Breast epithelium (tissue), 4 donors: ENCODE measurements around the gene ATXN10. TPM values are rescaled to one million over a fixed set of nuclear protein-coding genes. Genes with fewer than 3 reads are reported as not detected.

Experiments used
- DNase-seq, 2 donors: peaks; one replicate each; pipeline ENCODE4 v3.0.0-alpha.2; 2019; ENCODE audit warnings: low spot score in 2 of 2
- H3K27ac ChIP-seq, 2 donors: fragments of 200-600 bp; sonication (generic) in 1 of 2; one replicate each; pipeline ENCODE4 v1.5.1; 2016 to 2019; ENCODE audit warnings: mild to moderate bottlenecking in 1 of 2
- H3K27me3 ChIP-seq, 2 donors: fragments of 200-600 bp; sonication (generic) in 1 of 2; one replicate each; pipeline versions ENCODE4 v1.5.1 to v1.6.0; 2017 to 2019; ENCODE audit warnings: control low read depth in 1 of 2, mild to moderate bottlenecking in 1 of 2
- H3K36me3 ChIP-seq: fragments of 200-600 bp; one replicate; pipeline ENCODE4 v1.5.1; 2019
- H3K4me1 ChIP-seq, 2 donors: fragments of 200-600 bp; sonication (generic); one replicate each; pipeline ENCODE4 v1.5.1; 2016 to 2019; ENCODE audit warnings: control low read depth in 1 of 2
- H3K4me3 ChIP-seq, 3 donors: fragments of 200-600 bp; sonication (generic); 1 replicate in 2 of 3; 2 replicates in 1 of 3; pipeline ENCODE4 v1.5.1; 2016 to 2019; ENCODE audit warnings: mild to moderate bottlenecking in 3 of 3, moderate library complexity in 2 of 3
- H3K9me3 ChIP-seq, 2 donors: fragments of 200-600 bp; sonication (generic) in 1 of 2; one replicate each; pipeline ENCODE4 v1.5.1; 2016 to 2019; ENCODE audit warnings: control low read depth in 1 of 2
- POLR2A ChIP-seq: fragments of 450-650 bp; IDR thresholded peaks from one replicate; pipeline ENCODE4 v1.6.1; 2016; ENCODE audit warnings: antibody characterized with exemption, mild to moderate bottlenecking, moderate library complexity
- POLR2AphosphoS5 ChIP-seq, 3 donors: sonication (generic); formaldehyde crosslinking; IDR thresholded peaks; one replicate each; pipeline ENCODE4 v1.6.1; 2017; ENCODE audit warnings: antibody characterized with exemption in 3 of 3
- intact Hi-C: fragments of 100-400 bp; cut with DNase I; formaldehyde crosslinking; loops from one replicate; pipeline ENCODE4 v1.15.1; 2023; ENCODE audit warnings: low total_unique reads
- total RNA-seq, 3 donors: library from RNA; depleted of rRNA; stranded (reverse); fragments of >200 nt; gene quantifications; one replicate each; pipeline ENCODE4 v1.1.0, GENCODE V29; 2016
- TF ChIP-seq, protein P1 (sequence below), 3 donors: fragments of 450-650 bp; IDR thresholded peaks; one replicate each; pipeline ENCODE4 v1.5.1; 2016 to 2017; ENCODE audit warnings: antibody characterized with exemption in 3 of 3, mild to moderate bottlenecking in 3 of 3, moderate library complexity in 3 of 3

Gene ATXN10
- total RNA-seq, 3 donors from 2014 or later: 78.6 to 145 (median 138) TPM

DNA sequence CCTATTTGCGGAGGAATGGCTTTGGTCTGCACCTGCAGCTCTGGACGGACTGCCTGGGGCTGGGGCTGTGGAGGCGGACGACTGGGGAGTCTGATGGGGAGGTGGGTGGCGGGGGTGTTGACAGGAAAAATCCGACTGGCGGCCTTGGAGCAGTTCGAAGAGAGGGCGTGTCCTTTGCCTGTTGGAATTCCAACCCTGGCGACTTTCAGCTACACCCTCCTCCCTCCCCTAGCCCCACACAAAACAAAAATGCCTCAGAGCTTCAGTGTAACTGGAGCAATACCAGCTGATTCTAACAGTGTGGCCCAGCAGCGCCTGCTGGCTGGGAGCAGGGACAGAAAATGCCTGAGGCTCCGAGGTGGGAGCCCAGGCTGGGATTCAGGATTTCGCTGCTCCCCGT lies 85.4 kb downstream of the ATXN10 start:
- Histone ChIP-seq H3K36me3 (no peaks in the 10 kb centered on the region), H3K27me3 (no peaks in the 10 kb centered on the region), H3K9me3 (no peaks in the 10 kb centered on the region), H3K4me3 (no peak overlapping the region), H3K4me1 (no peaks in the 10 kb centered on the region), H3K27ac (no peak overlapping the region)
- DNase-seq: no peak
- intact Hi-C loops: no loop called here
- no peak for TF ChIP-seq POLR2A
- TF ChIP-seq, protein P1, sequence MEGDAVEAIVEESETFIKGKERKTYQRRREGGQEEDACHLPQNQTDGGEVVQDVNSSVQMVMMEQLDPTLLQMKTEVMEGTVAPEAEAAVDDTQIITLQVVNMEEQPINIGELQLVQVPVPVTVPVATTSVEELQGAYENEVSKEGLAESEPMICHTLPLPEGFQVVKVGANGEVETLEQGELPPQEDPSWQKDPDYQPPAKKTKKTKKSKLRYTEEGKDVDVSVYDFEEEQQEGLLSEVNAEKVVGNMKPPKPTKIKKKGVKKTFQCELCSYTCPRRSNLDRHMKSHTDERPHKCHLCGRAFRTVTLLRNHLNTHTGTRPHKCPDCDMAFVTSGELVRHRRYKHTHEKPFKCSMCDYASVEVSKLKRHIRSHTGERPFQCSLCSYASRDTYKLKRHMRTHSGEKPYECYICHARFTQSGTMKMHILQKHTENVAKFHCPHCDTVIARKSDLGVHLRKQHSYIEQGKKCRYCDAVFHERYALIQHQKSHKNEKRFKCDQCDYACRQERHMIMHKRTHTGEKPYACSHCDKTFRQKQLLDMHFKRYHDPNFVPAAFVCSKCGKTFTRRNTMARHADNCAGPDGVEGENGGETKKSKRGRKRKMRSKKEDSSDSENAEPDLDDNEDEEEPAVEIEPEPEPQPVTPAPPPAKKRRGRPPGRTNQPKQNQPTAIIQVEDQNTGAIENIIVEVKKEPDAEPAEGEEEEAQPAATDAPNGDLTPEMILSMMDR (IDR thresholded peaks at IDR 0.05): no peak
- no peak for TF ChIP-seq POLR2AphosphoS5 (IDR thresholded peaks at IDR 0.05)

DNA sequence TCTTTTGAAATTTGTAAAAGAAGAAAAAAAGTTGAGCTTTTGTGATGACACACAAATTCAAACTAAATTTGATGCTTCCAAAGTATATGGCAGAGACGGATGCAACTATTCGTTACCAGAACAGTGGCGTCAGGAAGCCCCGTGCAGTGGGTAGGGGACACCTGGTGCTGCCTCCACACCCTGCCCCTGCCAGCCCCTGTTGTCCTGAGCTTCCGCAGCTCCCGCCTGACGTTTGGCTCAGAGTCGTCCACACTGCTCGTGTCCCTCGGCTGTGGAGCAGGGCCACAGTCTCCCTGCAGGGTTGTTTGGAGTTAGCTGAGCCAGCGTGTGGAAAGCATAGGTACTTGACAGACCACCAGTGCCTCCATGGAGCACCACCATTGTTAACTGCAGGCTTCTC lies 86.3 kb downstream of the ATXN10 start:
- Histone ChIP-seq H3K27ac (no peak overlapping the region), H3K27me3 (no peaks in the 10 kb centered on the region), H3K4me3 (no peak overlapping the region), H3K36me3 (no peaks in the 10 kb centered on the region), H3K4me1 (peaks cover 0 to 3% of the 10 kb centered on the region in 2 donors), H3K9me3 (no peaks in the 10 kb centered on the region)
- DNase-seq: no peak
- intact Hi-C loops: no loop called here
- TF ChIP-seq POLR2AphosphoS5 (IDR thresholded peaks at IDR 0.05) (no peak), POLR2A (no peak)
- TF ChIP-seq, protein P1 (IDR thresholded peaks at IDR 0.05): no peak

DNA sequence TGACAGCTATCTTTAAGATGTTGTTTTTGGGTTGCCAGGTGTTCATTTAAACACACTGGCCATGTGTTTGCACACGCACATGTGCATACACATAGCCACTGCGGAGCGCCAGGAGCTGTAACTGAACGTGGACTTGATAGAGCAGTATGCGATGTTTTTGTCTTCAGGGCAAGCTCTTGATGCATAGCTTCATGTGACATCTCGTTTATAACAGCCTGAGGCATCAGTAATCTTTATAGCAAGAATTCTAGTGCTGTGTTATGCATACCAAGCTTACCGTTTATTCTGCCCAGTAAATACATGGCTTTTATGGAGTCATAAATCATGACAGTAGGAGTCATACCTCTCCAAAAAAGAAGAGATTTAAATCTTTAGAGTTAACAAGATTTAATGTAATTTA lies 87.0 kb downstream of the ATXN10 start:
- intact Hi-C loops: no loop called here
- Histone ChIP-seq H3K9me3 (no peaks in the 10 kb centered on the region), H3K4me1 (peaks cover 0 to 3% of the 10 kb centered on the region in 2 donors), H3K27ac (no peak overlapping the region), H3K36me3 (no peaks in the 10 kb centered on the region), H3K27me3 (no peaks in the 10 kb centered on the region), H3K4me3 (no peak overlapping the region)
- TF ChIP-seq POLR2AphosphoS5 (IDR thresholded peaks at IDR 0.05) (no peak), POLR2A (no peak)
- TF ChIP-seq, protein P1 (IDR thresholded peaks at IDR 0.05): no peak
- DNase-seq: no peak

DNA sequence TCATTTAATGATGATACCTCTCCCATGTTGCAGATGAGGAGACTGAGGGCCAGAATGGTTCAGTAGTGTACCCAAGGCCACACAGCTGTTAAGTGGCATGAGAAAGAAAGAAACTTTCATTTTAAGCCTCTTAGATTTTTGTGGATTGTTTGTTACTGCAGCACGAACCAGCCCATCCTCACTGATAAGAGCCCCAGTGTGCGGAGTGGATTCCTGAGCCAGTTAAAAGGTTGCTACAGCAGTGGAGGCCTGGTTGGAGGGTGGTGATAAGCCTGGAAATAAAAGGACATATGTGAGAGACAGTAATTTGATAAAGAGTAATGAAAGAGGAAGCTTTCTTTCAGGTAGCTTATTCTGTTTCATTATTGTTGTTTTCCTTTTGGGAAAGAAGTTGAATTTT lies 89.0 kb downstream of the ATXN10 start:
- intact Hi-C loops: no loop called here
- no peaks in the 10 kb centered on the region for H3K9me3 ChIP-seq
- H3K27ac ChIP-seq: no peak overlapping the region
- H3K4me1 ChIP-seq: peaks cover 0 to 3% of the 10 kb centered on the region in 2 donors
- DNase-seq: no peak
- H3K36me3 ChIP-seq: no peaks in the 10 kb centered on the region
- H3K4me3 ChIP-seq: no peak overlapping the region
- no peak for TF ChIP-seq POLR2A
- TF ChIP-seq POLR2AphosphoS5 (IDR thresholded peaks at IDR 0.05): no peak
- TF ChIP-seq, protein P1 (IDR thresholded peaks at IDR 0.05): no peak
- no peaks in the 10 kb centered on the region for H3K27me3 ChIP-seq

DNA sequence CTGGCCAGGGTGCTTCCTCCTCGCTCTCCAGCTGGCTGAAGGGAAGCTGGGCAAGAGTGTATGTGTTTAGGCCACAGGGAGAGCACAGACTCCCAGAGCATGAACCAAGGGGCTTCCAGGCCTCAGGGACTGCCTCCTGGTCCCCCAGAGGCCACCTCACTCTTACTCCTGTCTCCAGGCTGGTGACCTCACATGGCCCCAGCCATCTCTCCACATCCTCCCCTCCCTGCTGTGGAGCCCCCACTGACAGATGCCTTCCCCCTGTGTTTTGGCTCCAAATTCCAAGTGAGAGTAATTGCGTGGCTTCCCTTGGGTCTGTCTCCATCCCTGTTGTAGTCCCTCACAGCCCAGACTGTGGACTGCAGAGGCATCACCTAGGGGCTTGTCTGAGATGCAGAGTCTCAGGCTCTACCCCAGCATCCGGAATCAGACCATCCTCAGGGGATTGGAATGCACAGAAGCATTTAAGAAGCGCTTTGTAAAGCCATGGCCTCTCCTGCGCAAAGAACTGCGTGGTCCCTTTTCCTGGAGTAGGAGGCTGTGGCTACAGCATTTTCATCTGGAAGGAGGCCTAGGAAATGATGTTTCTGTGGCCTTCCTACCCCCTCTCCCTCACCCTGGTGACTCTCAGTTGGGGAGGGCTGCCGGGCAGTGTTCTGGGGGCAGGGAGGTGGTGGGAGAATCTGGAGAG lies 91.1 kb downstream of the ATXN10 start:
- Histone ChIP-seq H3K4me1 (peaks cover 0 to 3% of the 10 kb centered on the region in 2 donors), H3K36me3 (no peaks in the 10 kb centered on the region), H3K4me3 (no peak overlapping the region), H3K27me3 (no peaks in the 10 kb centered on the region), H3K27ac (no peak overlapping the region), H3K9me3 (no peaks in the 10 kb centered on the region)
- DNase-seq: no peak
- TF ChIP-seq POLR2A (no peak), POLR2AphosphoS5 (IDR thresholded peaks at IDR 0.05) (no peak)
- TF ChIP-seq, protein P1 (IDR thresholded peaks at IDR 0.05): no peak
- intact Hi-C loops: no loop called here
